Upper lobe of right lung (tissue), 1 donor: ENCODE measurements around the gene ZFHX3. TPM values are rescaled to one million over a fixed set of nuclear protein-coding genes. Genes with fewer than 3 reads are reported as not detected.
A peak's percentile ranks its signal among the peaks of the same experiment; 100 is the strongest.

ENCODE experiments used
- ATAC-seq: fragments of 200-7000 bp; cut with Tn5 transposase; one replicate; pipeline ENCODE4 v1.9.1; 2020; ENCODE audit warnings: mild to moderate bottlenecking, moderate library complexity
- DNase-seq: peaks from one replicate; pipeline ENCODE4 v3.0.0-alpha.2; 2020
- H3K27ac ChIP-seq: fragments of 200-600 bp; one replicate; pipeline ENCODE4 v1.8.0; 2022
- H3K27me3 ChIP-seq: fragments of 200-600 bp; one replicate; pipeline ENCODE4 v1.8.0; 2022; ENCODE audit warnings: mild to moderate bottlenecking
- H3K36me3 ChIP-seq: fragments of 200-600 bp; one replicate; pipeline ENCODE4 v1.8.0; 2022
- H3K4me1 ChIP-seq: fragments of 200-600 bp; one replicate; pipeline ENCODE4 v1.8.0; 2022
- H3K4me3 ChIP-seq: fragments of 200-600 bp; one replicate; pipeline ENCODE4 v1.8.0; 2022; ENCODE audit warnings: mild to moderate bottlenecking
- H3K9me3 ChIP-seq: fragments of 200-600 bp; one replicate; pipeline ENCODE4 v1.8.0; 2022
- CTCF ChIP-seq: fragments of 200-600 bp; IDR thresholded peaks from one replicate; pipeline ENCODE4 v1.8.0; 2022; ENCODE audit warnings: antibody characterized with exemption
- intact Hi-C: fragments of 100-400 bp; cut with DNase I; formaldehyde crosslinking; loops from one replicate; pipeline ENCODE4 v1.11.0; 2022
- total RNA-seq: library from RNA; stranded (reverse); fragmentation: NEBNext Ultra II Directional; extraction: Animal tissue kit (Norgen Biotek cat#: 25700); gene quantifications from one replicate; pipeline ENCODE4 v1.2.1, GENCODE V29; 2021
- donor health status: DM: no; HTN: yes; CAD: no; lungs with severe emphysema.

Gene ZFHX3
- total RNA-seq, 1 donor from 2014 or later: 29.0 TPM

- Histone ChIP-seq H3K4me3 (no peak overlapping the region), H3K4me1 (peaks cover 54% of the 10 kb centered on the region), H3K36me3 (no peaks in the 10 kb centered on the region), H3K9me3 (no peaks in the 10 kb centered on the region), H3K27me3 (no peaks in the 10 kb centered on the region), H3K27ac (peak overlapping the region; percentile 70)
- intact Hi-C loops: no loop called here
- no peak for ATAC-seq
- no peak for DNase-seq
- TF ChIP-seq CTCF: no peak
Measured at GRCh38 chr16:73052576-73052975, 4.6 kb upstream of the ZFHX3 start.

- TF ChIP-seq CTCF: no peak
- DNase-seq (no peak), ATAC-seq (no peak)
- no peaks in the 10 kb centered on the region for H3K9me3 ChIP-seq
- no peaks in the 10 kb centered on the region for H3K27me3 ChIP-seq
- no peak overlapping the region for H3K4me3 ChIP-seq
- intact Hi-C loops: no loop called here
- H3K27ac ChIP-seq: no peak overlapping the region
- H3K36me3 ChIP-seq: no peaks in the 10 kb centered on the region
- H3K4me1 ChIP-seq: peaks cover 57% of the 10 kb centered on the region
Measured at GRCh38 chr16:73051961-73052360, 4.0 kb upstream of the ZFHX3 start.

- no peak overlapping the region for H3K4me3 ChIP-seq
- intact Hi-C loops: no loop called here
- ATAC-seq (no peak), DNase-seq (no peak)
- no peaks in the 10 kb centered on the region for H3K36me3 ChIP-seq
- peaks cover 57% of the 10 kb centered on the region for H3K4me1 ChIP-seq
- no peaks in the 10 kb centered on the region for H3K9me3 ChIP-seq
- H3K27ac ChIP-seq: peak overlapping the region; percentile 55
- no peaks in the 10 kb centered on the region for H3K27me3 ChIP-seq
- no peak for TF ChIP-seq CTCF
Measured at GRCh38 chr16:73051226-73051625, 3.3 kb upstream of the ZFHX3 start.

- Histone ChIP-seq H3K27me3 (no peaks in the 10 kb centered on the region), H3K27ac (peak overlapping the region; percentile 55), H3K36me3 (no peaks in the 10 kb centered on the region), H3K9me3 (no peaks in the 10 kb centered on the region), H3K4me3 (no peak overlapping the region), H3K4me1 (peaks cover 58% of the 10 kb centered on the region)
- DNase-seq (no peak), ATAC-seq (no peak)
- TF ChIP-seq CTCF: no peak
- intact Hi-C loops: no loop called here
Measured at GRCh38 chr16:73050201-73051099, 2.5 kb upstream of the ZFHX3 start.

GRCh38 chr16:73049511-73049910 is 1.6 kb upstream of the ZFHX3 start:
- no peak for TF ChIP-seq CTCF
- H3K27me3 ChIP-seq: no peaks in the 10 kb centered on the region
- no peak for DNase-seq
- no peak overlapping the region for H3K4me3 ChIP-seq
- peaks cover 58% of the 10 kb centered on the region for H3K4me1 ChIP-seq
- H3K9me3 ChIP-seq: no peaks in the 10 kb centered on the region
- intact Hi-C loops: no loop called here
- peak overlapping the region; percentile 91 for H3K27ac ChIP-seq
- H3K36me3 ChIP-seq: no peaks in the 10 kb centered on the region
- ATAC-seq: no peak
